HEK293T (cell line): ENCODE data around the gene ZCCHC14.

Experiments used
- BHLHE40 ChIP-seq: fragments of 450-650 bp; IDR thresholded peaks from 2 replicates; pipeline ENCODE4 v1.6.1; 2016; ENCODE audit warnings: mild to moderate bottlenecking, moderate library complexity, borderline replicate concordance
- ELF4 ChIP-seq: fragments of 450-650 bp; IDR thresholded peaks from 2 replicates; pipeline ENCODE4 v1.6.1; 2017; ENCODE audit warnings: antibody characterized with exemption
- HDGF ChIP-seq: fragments of 450-650 bp; IDR thresholded peaks from 2 replicates; pipeline ENCODE4 v1.6.1; 2017; ENCODE audit warnings: antibody characterized with exemption, borderline replicate concordance
- L3MBTL2 ChIP-seq: fragments of 450-650 bp; conservative IDR thresholded peaks from 2 replicates; pipeline ENCODE4 v1.6.1; 2016; ENCODE audit warnings: mild to moderate bottlenecking
- SUZ12 ChIP-seq: fragments of 450-650 bp; IDR thresholded peaks from 2 replicates; pipeline ENCODE4 v1.6.1; 2016; ENCODE audit warnings: mild to moderate bottlenecking
- TARDBP ChIP-seq: fragments of 450-650 bp; IDR thresholded peaks from 2 replicates; pipeline ENCODE4 v1.6.1; 2016
- ZNF384 ChIP-seq: fragments of 450-650 bp; IDR thresholded peaks from 2 replicates; pipeline ENCODE4 v1.6.1; 2016
- TF ChIP-seq, protein P1 (sequence below): fragments of 450-650 bp; IDR thresholded peaks from 2 replicates; pipeline ENCODE4 v1.6.1; 2016

DNA sequence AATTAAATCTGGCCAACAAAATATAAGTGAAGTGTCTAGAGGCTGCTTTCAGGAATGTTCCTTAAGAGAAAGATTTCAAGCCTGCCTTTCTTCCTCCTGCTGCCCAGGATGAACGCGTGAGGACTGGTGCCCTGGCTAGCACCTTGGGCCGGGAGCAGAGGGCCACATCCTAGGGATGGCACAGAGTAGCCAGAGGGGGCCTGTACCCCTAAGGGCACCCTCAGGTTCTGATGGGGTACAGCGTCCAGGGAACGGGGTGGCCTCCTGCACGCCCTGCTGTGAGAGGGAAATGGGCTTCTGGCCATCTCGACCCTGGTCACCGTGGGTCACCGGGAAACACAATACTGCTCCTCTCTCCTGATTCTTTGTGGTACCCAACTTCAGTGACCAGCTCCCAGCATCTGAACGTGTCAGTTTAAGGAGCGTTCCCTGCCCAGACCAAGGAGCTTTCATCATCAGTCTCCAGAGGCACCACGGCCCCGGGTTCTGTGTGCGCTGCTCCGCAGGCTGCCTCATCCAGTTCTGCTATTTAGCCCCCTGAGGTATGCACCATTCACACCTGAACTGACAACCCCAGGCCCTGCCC is 60.4 kb downstream of the ZCCHC14 start:
- no peak for TF ChIP-seq ZNF384
- no peak for TF ChIP-seq ELF4
- no peak for TF ChIP-seq TARDBP
- TF ChIP-seq HDGF, result no peak
- TF ChIP-seq SUZ12, result no peak
- TF ChIP-seq, protein P1, sequence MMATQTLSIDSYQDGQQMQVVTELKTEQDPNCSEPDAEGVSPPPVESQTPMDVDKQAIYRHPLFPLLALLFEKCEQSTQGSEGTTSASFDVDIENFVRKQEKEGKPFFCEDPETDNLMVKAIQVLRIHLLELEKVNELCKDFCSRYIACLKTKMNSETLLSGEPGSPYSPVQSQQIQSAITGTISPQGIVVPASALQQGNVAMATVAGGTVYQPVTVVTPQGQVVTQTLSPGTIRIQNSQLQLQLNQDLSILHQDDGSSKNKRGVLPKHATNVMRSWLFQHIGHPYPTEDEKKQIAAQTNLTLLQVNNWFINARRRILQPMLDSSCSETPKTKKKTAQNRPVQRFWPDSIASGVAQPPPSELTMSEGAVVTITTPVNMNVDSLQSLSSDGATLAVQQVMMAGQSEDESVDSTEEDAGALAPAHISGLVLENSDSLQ, result no peak
- TF ChIP-seq BHLHE40, result no peak
- TF ChIP-seq L3MBTL2, result no peak
